EH (cell line): ENCODE results near the gene BBC3.

ENCODE experiments used
- DNase-seq: peaks from one replicate; pipeline ENCODE4 v3.0.0-alpha.2; 2015; ENCODE audit warnings: low read depth

The BBC3 gene

DNA sequence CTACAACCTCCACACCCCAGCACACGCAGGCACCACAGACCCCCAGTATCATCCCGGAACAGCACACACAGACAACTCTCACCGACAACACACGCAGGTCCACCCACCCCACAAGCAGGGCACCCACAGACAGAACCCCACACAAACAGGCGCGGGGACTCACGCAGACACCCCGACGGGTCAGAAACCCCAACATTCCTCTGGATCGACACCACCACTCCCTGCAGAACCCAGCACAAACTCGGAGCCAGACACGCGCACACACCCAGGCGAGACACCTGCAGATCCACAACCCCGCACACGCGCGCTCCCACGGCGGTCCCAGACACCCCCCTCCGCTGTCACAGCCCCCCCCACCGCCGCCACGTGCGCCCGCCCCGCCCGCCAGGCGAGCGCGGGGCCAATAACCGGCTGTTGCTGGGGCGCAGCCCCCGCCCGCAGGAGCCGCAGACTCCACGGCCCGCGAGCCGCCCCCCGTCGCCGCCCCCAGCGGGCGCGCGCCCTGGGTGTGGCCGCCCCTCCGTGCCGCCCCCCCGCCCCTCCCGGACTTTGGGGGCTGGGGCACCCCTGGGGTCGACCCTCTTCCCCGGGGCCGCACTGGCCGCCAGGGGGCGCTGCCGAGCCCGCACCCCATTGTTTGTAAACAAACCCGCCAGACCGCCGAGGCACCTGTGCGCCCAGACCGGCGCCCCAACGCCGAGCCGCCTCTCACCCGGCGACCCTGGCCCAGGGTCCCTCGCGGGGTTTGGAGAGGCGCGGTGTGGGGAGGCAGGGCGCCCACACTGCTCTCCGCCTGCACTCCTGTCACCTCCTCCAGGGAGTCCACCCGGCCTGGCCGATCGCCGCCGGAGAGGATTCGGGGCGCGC is 712 bp downstream of the BBC3 start:
- peak; percentile 53 for DNase-seq

DNA sequence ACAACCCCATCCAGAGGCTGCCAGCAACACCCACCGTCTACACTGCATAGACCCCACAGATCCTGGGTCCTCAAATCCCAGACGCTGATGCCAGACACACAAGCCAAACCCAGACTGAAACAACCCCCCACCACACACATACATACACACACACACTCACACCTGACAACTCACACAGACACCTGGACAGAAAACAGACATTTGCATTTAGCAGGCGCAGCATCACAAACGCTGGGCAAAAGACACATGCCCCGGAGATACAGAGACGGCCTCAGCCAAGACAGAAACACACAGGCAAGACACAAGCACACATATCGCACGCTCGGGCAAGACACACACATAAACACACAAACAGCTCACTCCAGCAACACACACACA is 1.3 kb downstream of the BBC3 start:
- peak; percentile 30 for DNase-seq

DNA sequence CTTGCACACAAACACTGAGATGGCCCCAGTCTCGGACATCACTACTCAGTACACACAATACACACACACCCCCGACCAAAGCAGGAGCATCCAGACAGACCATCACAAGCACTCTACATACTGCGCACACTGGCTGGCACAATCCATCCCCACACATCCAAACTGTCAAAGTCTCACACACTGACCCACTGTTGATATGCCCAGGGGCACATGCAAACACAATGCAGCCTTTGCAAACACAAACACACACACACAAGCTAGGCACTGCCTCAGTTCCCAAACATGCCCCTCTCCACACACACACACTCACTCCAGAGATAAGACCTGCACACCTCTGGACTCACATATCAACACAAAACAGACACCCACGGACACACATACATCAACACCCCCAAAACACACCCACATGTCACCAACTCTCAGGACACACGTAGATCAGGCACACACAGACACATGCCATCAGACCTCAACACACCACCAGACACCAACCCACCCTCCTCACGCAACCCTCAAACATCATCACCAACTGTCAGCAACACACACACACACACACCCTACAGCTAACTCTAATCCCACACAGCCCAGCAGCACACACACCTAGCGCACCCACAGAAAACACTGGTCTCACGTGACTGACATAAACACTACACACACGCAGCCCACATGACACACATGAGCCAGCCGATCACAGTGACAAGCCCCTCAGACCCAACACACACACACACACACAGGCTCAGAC is 1.9 kb downstream of the BBC3 start:
- peak; percentile 43 for DNase-seq

DNA sequence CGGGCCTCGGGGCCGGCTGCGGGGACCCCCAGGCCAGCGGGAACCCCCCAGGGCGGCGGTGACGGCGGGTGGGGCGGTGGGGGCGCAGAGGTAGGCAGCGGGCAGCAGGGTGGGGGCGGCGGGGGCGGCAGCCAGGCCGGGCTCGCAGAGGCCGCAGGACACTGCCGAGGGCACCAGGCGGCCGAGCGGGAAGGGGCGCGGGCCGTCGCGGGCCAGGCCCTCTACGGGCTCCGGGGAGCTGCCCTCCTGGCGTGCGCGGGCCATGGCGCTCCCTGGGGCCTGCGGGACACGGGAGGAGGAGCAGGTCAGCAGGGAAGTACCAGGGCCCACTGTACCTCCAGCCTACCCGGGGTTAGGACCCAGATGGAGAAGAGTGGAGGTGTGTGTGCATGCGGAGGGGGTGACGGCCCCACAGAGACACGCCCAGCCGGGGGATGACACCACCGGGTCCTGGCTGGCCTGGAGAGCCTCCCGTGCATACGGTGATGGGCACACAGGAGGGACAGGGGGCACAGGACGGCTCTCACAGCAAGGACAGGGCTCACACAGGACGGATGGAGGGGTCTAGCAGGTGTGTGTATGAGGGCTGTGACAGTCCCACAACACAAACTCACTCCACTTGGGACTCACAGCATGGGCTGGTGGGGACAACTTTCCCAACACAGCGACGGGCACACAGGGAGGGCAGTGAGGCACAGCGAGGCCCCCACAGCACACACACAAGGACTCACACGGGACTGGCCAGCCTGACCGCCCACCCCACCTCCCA is 2.6 kb downstream of the BBC3 start:
- peak; percentile 57 for DNase-seq

DNA sequence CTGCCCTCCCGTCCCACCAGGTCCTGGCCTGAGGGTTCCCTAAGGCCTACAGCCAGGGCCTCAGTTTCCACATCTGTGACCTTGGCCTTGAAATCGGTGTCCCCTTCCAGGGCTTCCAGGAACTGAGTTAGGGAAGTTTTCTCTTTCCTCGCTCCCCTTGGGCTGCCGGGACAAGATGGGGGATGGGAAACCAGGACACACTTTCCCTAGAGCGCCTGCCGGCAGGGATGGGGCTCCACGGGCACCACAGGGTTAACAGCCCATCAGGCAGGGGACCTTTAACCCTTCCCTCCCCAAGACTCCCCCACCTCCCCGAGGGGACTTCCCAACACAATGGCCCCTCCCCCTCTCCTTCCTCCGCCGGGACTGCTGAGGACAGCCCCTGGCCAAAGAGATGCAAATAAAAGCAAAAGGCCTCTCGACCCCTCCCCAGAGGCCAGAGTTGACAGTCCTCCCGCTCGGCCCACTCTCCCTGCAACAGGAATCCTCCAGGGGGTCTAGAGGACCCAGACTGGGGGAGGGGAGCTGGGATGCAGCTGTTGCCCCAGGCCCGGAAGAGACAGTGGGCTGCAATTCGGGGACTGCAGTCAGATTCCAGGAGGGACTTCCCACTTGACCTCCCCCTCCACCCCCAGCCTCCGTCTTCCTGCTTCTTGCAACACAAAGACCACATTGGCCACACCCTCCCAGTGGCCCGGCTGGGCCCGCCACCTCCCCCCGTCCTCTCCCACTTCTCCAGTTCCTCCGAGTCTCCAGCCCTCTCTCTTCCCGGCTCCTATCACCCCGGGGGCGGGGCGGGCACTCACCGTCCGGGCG is 3.4 kb downstream of the BBC3 start:
- DNase-seq = peak; percentile 97

DNA sequence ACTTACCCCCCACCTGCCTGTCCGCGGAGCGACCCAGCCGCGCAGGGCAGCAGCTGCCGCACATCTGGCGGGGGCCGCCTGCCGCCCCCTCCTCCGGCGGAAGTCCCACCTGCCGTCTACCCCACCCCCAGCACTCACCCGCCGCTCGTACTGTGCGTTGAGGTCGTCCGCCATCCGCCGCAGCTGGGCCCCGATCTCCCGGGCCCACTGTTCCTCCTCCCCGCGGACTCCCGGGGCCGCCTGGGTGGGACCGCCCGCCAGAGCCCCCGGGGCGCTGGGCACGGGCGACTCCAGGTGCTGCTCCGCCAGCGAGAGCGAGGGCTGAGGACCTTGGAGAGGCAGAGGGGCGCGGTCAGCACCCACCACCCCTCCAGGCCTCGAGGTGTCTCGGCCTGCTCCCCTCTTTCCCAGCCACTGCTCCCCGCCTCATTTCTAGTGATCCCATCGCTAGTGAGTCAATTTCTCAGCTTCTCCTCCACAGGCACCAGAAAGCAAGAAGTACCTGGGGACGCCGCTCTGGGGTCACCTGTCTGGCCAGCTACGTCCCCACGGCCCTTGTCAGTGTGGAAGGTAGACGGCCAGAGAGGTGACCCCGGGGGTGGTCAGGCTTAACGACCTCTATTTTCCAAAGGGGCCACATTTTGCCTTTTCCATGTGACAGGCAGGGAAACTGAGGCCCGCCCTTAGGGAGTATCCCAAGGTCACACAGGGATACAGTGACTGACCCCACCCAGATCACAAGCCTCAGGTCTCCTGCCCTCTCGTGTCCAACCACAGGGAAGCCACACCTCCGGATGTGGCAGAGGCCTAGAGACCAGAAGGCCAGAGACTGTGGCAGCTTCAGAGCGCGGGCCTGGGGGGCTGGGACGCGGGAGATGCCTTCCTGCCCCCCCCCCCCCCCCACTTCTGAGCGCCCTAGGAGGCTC is 4.3 kb downstream of the BBC3 start:
- peak; percentile 90 for DNase-seq

DNA sequence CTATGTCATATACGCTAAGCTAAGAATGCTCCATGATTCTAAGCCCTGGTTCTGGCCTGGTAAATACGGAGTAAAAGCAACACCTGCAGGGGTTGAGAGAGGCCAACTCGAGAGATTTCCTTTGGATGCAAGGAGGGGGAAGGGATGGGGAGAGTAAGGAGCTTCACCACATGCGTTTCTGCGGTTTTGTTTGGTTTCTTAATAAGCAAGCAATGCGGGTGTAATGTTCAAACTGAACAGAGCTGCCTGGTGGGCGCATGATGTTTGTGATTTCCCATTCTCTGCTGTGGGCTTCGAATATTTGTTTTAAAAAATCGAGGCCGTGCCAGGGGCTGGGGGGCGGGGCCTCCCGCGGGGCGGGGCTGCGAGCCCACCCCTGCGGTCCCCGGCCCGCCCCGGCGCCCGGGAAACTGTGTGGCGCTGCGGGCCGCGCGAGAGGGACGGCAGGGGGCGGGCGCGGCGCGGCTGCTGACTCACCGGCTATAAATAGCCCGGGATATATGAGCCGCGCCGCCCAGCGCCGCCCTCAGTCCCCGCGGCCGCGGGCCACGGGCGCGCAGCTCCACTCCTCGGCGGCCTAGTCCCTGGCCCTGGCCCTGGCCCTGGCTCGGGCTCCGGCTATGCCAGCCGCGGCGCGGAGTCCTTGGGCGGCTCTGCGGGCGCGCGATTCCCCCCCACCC is 5.1 kb downstream of the BBC3 start:
- peak; percentile 88 for DNase-seq

DNA sequence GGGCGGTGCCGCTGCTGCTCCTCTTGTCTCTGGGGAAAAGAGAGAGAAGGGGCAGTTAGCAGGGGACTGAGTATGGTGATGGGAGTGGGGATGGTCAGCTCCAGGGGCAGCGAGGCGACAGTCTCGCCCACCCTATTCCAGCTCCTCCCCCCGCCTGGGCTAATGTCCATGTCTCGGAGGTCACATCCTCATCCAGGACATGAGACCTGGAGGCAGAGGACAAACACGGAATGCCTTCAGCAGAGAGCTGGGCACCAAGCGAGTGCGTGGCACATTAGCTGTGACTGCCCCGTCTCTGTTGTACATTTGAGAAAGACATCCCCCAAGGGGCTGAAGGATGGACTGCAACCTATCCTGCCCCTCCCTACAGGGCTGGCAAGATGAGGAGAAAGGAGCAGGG is 9.1 kb downstream of the BBC3 start:
- DNase-seq = no peak

DNA sequence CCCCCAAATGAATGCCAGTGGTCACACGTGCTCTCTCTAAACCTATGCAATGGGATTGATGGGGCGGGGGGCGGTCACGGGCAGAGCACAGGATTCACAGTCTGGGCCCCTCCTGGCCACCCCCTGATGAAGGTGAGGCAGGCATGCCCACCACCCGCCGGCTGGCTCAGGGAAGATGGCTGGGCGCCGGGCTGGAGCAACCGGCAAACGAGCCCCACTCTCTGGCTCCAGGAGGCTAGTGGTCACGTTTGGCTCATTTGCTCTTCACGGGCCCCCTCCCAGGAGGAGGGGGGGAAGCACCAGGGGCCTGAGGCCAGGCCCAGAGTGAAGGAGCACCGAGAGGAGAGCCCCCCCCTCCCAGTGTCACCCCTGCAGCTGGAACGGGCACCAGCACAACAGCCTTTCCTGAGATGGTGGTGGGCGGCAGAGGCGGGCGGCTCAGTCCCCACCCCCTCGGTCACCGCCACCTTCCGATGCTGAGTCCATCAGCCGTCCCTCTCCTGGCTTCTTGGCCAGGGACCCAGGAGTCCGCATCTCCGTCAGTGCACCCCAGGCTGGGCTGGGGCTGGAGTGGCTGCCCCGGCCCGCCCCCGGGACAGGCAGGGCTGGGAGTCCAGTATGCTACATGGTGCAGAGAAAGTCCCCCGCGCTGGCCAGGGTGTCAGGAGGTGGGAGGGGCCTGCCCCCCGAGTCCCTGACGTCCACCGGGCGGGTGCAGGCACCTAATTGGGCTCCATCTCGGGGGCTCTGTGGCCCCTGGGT is 9.7 kb downstream of the BBC3 start:
- DNase-seq = no peak

DNA sequence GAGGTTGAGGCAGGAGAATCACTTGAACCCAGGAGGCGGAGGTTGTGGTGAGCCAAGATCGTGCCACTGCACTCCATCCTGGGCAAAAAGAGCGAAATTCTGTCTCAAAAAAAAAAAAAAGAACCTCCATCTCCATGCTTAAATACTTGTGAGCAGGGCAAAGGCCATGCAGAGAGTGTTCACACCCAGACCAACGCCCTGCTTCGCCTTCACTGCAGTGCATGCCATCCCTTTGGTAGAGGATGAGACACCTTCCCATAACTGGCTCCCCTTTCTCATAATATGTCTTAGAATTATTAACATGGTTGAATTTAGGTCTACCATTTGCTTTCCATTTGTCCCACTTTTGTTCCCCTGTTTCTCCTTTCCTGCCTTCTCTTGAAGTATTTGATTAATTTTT is 15.4 kb downstream of the BBC3 start:
- no peak for DNase-seq

DNA sequence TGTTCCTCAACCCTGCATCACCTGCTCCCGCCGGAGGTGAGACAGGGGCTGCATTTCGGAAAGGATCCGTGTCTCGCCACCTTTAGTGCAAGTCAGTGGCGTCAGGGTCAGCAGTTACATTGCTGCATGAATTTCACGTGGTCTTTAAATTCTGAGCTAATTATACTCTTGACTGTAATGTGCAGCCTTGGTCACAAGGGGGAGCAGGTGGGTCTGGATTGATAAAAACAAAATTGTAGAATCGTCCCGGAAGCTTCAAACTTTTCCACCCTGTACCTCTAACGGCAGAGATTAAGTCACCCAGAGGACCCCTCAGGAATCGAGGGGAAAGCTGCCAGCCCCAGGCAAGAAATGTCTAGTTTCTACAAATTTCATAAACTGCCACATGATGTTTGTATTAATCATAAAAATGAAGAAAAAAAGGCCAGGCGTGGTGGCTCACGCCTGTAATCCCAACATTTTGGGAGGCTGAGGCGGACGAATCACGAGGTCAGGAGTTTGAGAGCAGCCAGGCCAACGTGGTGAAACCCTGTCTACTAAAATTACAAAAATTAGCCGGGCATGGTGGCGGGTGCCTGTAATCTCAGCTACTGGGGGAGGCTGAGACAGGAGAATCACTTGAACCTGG is 20.2 kb downstream of the BBC3 start:
- DNase-seq = peak; percentile 85

DNA sequence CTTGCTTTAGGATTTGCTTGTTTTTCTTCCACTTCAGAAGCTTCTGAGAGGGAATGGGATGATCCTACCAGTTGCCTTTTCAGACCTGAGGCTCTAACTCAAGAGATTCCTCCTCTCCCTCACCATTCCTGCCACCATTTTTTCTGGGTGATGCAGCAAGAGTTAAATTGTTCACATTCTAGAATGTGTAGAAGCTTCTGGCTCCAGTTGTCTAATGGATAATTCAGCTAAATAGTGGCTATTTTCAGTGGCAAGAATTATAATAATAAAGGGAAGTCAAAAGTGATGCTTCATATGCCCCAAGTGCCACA is 20.9 kb downstream of the BBC3 start:
- DNase-seq = peak; percentile 66

DNA sequence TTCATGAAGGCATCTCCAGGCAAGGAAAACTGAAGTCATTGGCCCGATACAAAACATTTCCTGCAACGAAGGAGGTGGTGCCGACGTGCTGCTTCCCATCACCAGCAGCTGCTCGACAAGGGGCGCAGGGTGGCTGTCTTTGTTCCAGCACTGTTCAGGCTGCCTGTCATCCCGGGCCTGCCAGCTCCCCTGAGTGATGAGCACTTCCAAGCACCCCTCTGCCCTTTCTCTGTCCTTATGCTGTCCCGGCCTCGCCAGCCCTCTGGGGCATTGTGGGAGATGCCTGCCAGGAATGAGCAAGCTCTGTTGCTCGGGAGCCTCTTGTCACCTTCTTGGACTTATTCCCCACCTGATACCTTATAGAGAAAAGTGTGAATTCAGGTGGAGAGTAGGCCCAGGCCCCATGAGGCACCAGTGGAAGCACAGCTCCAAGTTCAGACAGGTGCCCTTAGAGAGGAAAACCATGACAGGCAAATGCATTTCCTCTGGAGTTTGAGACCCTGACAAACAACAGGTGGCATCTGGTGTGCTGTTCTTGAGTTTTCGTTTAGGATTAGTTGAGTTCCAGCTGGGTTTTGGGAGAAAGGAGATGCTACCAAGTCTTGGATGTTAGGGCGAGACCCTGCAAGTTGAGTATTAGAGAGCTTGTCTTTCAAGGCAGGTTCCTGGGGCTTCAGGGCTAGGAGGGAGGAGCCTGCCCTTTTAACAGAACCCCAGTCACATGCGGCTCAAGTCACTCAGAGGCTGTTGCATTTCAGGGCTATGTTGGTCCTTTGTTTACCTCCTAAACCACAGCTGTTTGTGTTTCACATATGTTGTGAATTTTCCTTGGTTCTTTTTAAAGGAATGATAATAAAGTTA is 21.4 kb downstream of the BBC3 start:
- DNase-seq = no peak

DNA sequence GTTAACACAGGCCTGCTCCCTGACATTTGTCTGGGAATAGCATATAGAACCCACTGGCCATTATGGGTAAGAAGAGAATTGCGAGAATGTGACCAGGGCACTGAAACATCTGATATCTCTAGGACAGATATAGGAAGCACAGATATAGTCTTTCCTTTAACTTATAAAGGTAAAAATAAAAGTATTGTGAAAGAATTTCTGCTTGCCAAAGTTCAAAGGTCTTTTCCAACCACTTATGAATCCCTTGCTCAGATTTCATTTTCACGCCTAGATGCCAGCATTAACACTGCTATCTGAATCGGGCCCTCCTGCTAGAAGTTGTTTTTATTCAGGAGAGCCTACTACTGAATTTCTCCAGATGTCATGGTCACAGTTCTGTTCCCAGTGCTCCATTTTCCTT is 27.7 kb downstream of the BBC3 start:
- no peak for DNase-seq

DNA sequence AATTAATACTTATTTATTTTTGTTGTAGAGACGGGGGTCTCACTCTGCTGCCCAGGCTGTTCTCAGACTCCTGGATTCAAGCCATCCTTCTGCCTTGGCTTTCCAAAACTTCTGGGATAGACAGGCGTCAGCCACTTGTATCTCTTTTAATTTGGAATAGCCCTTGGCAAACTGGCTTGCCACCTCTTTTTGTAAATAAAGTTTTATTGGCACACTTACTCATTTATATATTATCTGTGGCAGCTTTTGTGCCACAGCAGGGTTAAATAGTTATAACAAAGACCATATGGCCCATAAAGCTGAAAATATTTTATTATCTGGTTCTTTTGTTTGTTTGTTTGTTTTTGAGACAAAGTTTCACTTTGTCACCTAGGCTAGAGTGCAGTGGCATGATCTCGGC is 30.5 kb downstream of the BBC3 start:
- DNase-seq = no peak

DNA sequence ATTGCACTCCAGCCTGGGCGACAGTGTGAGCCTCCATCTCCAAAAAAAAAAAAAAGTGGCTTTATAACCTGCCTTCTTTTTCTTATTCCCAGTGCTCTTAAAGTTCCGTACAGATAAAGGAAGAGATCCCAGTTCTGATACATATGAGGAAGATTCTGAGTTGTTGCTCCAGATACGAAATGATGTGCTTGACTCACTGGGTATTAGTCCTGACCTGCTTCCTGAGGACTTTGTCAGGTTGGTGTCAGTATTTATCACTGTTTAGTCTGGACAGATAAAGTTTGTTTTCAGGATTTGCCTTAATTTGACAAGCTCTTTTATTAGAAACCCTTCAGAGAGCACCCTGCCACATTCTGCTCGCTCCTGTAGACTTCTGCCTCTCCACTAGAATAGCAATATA is 33.9 kb downstream of the BBC3 start:
- DNase-seq = no peak

DNA sequence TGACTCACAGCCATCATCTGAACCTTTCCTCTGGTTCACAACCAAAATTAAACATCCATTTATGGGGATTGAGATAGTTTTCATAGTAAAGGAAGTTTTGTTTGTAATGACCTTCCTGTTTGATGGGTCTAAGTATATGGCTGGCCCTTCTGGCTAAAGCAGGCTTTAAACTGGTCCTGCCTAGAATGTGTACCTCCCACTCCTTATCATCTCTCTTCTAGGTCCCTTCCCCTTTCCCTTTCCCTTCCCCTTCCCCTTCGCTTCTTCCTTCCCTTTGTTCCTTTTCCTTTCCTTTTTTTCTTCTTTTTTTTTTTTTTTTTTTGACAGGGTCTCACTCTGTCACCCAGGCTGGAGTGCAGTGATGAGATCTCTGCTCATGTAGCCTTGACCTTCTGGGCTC is 35.6 kb downstream of the BBC3 start:
- DNase-seq = no peak

DNA sequence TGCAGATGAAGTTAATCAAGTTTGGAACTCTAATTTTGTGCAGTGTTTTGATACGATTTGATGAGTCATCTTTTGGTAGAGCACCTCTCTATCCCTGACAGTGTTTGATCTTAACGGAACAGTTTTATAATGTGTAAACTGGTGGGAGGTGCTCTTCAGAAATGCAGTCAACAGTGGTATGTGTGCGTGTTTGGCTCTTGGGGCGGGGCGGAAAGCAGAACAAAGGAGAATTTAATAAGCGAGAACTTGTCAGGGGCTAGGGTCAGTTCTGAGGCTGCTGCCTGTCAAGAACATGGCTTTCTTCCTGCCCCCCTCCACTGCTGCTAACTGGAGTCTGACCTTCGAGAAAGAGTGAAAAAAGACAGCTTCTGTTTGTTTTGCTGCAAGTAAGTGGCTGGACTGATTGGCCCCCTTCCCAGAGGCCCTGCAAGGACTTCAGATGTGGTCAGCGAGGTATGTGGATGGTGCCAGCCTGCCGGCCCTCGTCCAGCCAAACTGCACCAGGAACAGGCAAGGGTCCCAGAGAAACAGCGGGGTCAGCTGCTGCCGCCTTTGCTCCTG is 40.8 kb downstream of the BBC3 start:
- DNase-seq = peak; percentile 81
